SU-DHL-6 (cell line): ENCODE data around the gene ZDHHC11.

Source experiments
- H2AFZ ChIP-seq: fragments of 200-600 bp; sonication (generic); 2 replicates; pipeline ENCODE4 v1.6.1; 2014; ENCODE audit warnings: low read depth, mild to moderate bottlenecking, moderate library complexity, mixed read lengths, antibody characterized with exemption, low read length; ENCODE audit not compliant: severe bottlenecking
- H3F3A ChIP-seq: fragments of 200-600 bp; shearing (Covaris generic); 2 replicates; pipeline ENCODE4 v1.6.0; 2016; ENCODE audit warnings: antibody characterized with exemption, mild to moderate bottlenecking; ENCODE audit not compliant: insufficient read depth
- H3K27ac ChIP-seq: fragments of 200-600 bp; sonication (generic); 2 replicates; pipeline ENCODE4 v1.5.1; 2016; ENCODE audit warnings: low read depth, mild to moderate bottlenecking, low read length, moderate library complexity, mixed read lengths
- H3K27me3 ChIP-seq: fragments of 200-600 bp; sonication (generic), shearing (Covaris generic); 2 replicates; pipeline ENCODE4 v1.6.0; 2014; ENCODE audit warnings: mild to moderate bottlenecking, low read length
- H3K36me3 ChIP-seq: fragments of 200-600 bp; sonication (generic); 2 replicates; pipeline ENCODE4 v1.6.1; 2014; ENCODE audit warnings: mild to moderate bottlenecking, low read length, mixed read lengths
- H3K4me2 ChIP-seq: fragments of 300-600, 200-600 bp; shearing (Covaris generic), sonication (generic); 2 replicates; pipeline ENCODE4 v1.6.0; 2014; ENCODE audit warnings: low read length, low read depth, mild to moderate bottlenecking; ENCODE audit not compliant: poor library complexity, severe bottlenecking
- H3K4me3 ChIP-seq: fragments of 200-600 bp; sonication (generic); 2 replicates; pipeline ENCODE4 v1.5.1; 2014; ENCODE audit warnings: antibody characterized with exemption, low read length, mild to moderate bottlenecking, mixed read lengths; ENCODE audit not compliant: insufficient read depth, poor library complexity, severe bottlenecking
- H3K79me2 ChIP-seq: fragments of 200-600 bp; sonication (generic); 2 replicates; pipeline ENCODE4 v1.6.1; 2014; ENCODE audit warnings: mild to moderate bottlenecking, low read length, moderate library complexity; ENCODE audit not compliant: insufficient read depth
- H3K9ac ChIP-seq: fragments of 200-600 bp; sonication (generic); 2 replicates; pipeline ENCODE4 v1.7.0; 2014; ENCODE audit warnings: mild to moderate bottlenecking, low read length
- H3K9me2 ChIP-seq: fragments of 200-600 bp; sonication (generic); replicated peaks from 2 replicates; pipeline ENCODE4 v1.6.1; 2014; ENCODE audit warnings: low read length; ENCODE audit not compliant: insufficient read depth
- H3K9me3 ChIP-seq: fragments of 200-600 bp; sonication (generic); 2 replicates; pipeline ENCODE4 v1.6.1; 2014; ENCODE audit warnings: low read length, mixed read lengths; ENCODE audit not compliant: insufficient read depth
- H4K20me1 ChIP-seq: fragments of 200-600 bp; sonication (generic); 2 replicates; pipeline ENCODE4 v1.6.1; 2014; ENCODE audit warnings: low read depth, mild to moderate bottlenecking, antibody characterized with exemption, low read length, moderate library complexity, mixed read lengths
- EZH2phosphoT487 ChIP-seq: fragments of 200-600 bp; sonication (generic), shearing (Covaris generic); conservative IDR thresholded peaks from 2 replicates; pipeline ENCODE4 v1.6.1; 2018; ENCODE audit warnings: mild to moderate bottlenecking, antibody characterized with exemption, low read length, moderate library complexity, mixed read lengths
- TF ChIP-seq, protein P1 (sequence below): fragments of 200-600 bp; sonication (generic); IDR thresholded peaks from one replicate; pipeline ENCODE4 v1.5.1; 2017; ENCODE audit warnings: antibody characterized with exemption, mild to moderate bottlenecking, low read length, moderate library complexity; ENCODE audit not compliant: insufficient read depth, poor library complexity, severe bottlenecking

ZDHHC11 gene

DNA sequence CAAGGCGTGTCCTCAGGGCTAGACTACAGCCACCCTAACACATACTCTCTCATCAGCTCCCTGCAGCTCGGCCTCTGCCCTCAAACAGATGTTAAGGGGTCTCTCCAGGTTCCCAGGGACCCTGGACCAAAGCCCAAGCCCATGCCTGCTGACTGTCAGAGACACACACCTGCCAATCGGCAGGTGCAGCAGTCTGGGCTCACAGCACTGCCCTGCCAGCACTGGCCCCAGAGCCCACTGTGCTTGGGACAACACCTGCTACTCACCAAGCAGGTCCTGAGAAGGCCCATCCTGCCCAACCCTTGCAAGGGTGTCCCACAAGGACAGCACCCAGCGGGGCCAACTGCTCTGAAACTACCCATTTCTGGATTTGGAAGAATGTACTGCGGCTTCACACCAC is 20.2 kb upstream of the ZDHHC11 start:
- Histone ChIP-seq H3K79me2 (peaks cover 6% of the 10 kb centered on the region), H3K27ac (no peak overlapping the region), H3K9ac (no peak overlapping the region), H2AFZ (no peak overlapping the region), H3K4me2 (no peak overlapping the region), H3K27me3 (no peaks in the 10 kb centered on the region), H3K9me3 (no peaks in the 10 kb centered on the region), H3K4me3 (no peak overlapping the region), H3K36me3 (peaks cover 13% of the 10 kb centered on the region; the same call in 1 of the 2 replicates), H4K20me1 (no peaks in the 10 kb centered on the region), H3F3A (no peaks in the 10 kb centered on the region), H3K9me2 (no peaks in the 10 kb centered on the region)
- TF ChIP-seq, protein P1, sequence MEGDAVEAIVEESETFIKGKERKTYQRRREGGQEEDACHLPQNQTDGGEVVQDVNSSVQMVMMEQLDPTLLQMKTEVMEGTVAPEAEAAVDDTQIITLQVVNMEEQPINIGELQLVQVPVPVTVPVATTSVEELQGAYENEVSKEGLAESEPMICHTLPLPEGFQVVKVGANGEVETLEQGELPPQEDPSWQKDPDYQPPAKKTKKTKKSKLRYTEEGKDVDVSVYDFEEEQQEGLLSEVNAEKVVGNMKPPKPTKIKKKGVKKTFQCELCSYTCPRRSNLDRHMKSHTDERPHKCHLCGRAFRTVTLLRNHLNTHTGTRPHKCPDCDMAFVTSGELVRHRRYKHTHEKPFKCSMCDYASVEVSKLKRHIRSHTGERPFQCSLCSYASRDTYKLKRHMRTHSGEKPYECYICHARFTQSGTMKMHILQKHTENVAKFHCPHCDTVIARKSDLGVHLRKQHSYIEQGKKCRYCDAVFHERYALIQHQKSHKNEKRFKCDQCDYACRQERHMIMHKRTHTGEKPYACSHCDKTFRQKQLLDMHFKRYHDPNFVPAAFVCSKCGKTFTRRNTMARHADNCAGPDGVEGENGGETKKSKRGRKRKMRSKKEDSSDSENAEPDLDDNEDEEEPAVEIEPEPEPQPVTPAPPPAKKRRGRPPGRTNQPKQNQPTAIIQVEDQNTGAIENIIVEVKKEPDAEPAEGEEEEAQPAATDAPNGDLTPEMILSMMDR: no peak
- TF ChIP-seq EZH2phosphoT487: no peak

GRCh38 chr5:868428-869135 is 17.8 kb upstream of the ZDHHC11 start:
- Histone ChIP-seq H3K79me2 (no peaks in the 10 kb centered on the region), H3K9ac (no peak overlapping the region), H3K27ac (no peak overlapping the region), H3K36me3 (peaks cover 5% of the 10 kb centered on the region; the same call in 1 of the 2 replicates), H2AFZ (no peak overlapping the region), H3K9me3 (no peaks in the 10 kb centered on the region), H3K4me3 (no peak overlapping the region), H3K4me2 (no peak overlapping the region), H4K20me1 (no peaks in the 10 kb centered on the region), H3K9me2 (no peaks in the 10 kb centered on the region), H3F3A (no peaks in the 10 kb centered on the region), H3K27me3 (no peaks in the 10 kb centered on the region)
- TF ChIP-seq, protein P1: no peak
- TF ChIP-seq EZH2phosphoT487: no peak

DNA sequence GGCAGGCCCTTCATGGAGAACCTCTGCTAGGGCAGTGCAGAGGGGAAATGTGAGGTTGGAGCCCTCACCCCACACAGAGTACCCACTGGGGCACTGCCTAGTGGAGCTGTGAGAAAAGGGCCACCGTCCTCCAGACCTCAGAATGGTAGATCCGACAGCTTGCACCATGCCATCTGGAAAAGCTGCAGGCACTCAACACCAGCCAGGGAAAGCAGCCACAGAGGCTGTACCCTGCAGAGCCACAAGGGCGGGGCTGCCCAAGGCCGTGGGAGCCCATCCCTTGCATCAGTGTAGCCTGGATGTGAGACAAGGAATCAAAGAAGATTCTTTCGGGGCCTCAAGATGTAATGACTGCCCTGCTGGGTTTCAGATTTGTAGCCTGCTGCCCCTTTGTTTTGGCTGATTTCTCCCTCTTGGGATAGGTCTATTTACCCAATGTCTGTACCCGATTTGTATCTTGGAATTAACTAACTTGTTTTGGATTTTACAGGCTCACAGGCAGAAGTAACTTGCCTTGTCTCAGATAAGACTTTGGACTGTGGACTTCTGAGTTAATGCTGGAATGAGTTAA is 16.6 kb upstream of the ZDHHC11 start:
- Histone ChIP-seq H3K9me3 (no peaks in the 10 kb centered on the region), H3K4me2 (no peak overlapping the region), H3K9ac (no peak overlapping the region), H3K27ac (no peak overlapping the region), H3K27me3 (no peaks in the 10 kb centered on the region), H3F3A (no peaks in the 10 kb centered on the region), H3K4me3 (no peak overlapping the region), H2AFZ (no peak overlapping the region), H3K36me3 (peaks cover 5% of the 10 kb centered on the region; the same call in 1 of the 2 replicates), H3K79me2 (no peaks in the 10 kb centered on the region), H3K9me2 (no peaks in the 10 kb centered on the region), H4K20me1 (no peaks in the 10 kb centered on the region)
- TF ChIP-seq EZH2phosphoT487: no peak
- TF ChIP-seq, protein P1: no peak
